Neural cell (in vitro differentiated cells): ENCODE results near the gene CPA5.

Experiments
- EP300 ChIP-seq: fragments of 450-650 bp; conservative IDR thresholded peaks from 2 replicates; pipeline ENCODE4 v1.6.1; 2014; ENCODE audit warnings: antibody characterized with exemption, mild to moderate bottlenecking, moderate library complexity; ENCODE audit not compliant: poor library complexity, severe bottlenecking
- EZH2 ChIP-seq: fragments of 200-600, 300-800 bp; shearing (Covaris generic), sonication (generic); IDR thresholded peaks from 2 replicates; pipeline ENCODE4 v1.6.1; 2014; ENCODE audit warnings: antibody characterized with exemption, low read length, borderline replicate concordance, mild to moderate bottlenecking; ENCODE audit not compliant: insufficient read depth, poor library complexity, severe bottlenecking
- MXI1 ChIP-seq: fragments of 450-650 bp; conservative IDR thresholded peaks from 2 replicates; pipeline ENCODE4 v1.6.1; 2014; ENCODE audit warnings: antibody characterized with exemption, mild to moderate bottlenecking; ENCODE audit not compliant: poor library complexity, severe bottlenecking
- POLR2AphosphoS5 ChIP-seq: IDR thresholded peaks from 2 replicates; pipeline ENCODE4 v1.6.1; 2012
- RAD21 ChIP-seq: fragments of 450-650 bp; conservative IDR thresholded peaks from 2 replicates; pipeline ENCODE4 v1.6.1; 2014; ENCODE audit warnings: antibody characterized with exemption, mild to moderate bottlenecking, moderate library complexity
- SMC3 ChIP-seq: fragments of 450-650 bp; conservative IDR thresholded peaks from 2 replicates; pipeline ENCODE4 v1.6.1; 2014; ENCODE audit warnings: antibody characterized with exemption, mild to moderate bottlenecking, moderate library complexity; ENCODE audit not compliant: poor library complexity
- TAF1 ChIP-seq: IDR thresholded peaks from 2 replicates; pipeline ENCODE4 v1.6.1; 2012; ENCODE audit warnings: low read depth
- TF ChIP-seq, protein P1 (sequence below): IDR thresholded peaks from 2 replicates; pipeline ENCODE4 v1.6.1; 2012; ENCODE audit warnings: borderline replicate concordance
- TF ChIP-seq, protein P2 (sequence below): fragments of 450-650 bp; IDR thresholded peaks from 2 replicates; pipeline ENCODE4 v1.5.1; 2014; ENCODE audit warnings: antibody characterized with exemption, mild to moderate bottlenecking, moderate library complexity; ENCODE audit not compliant: poor library complexity, severe bottlenecking

DNA sequence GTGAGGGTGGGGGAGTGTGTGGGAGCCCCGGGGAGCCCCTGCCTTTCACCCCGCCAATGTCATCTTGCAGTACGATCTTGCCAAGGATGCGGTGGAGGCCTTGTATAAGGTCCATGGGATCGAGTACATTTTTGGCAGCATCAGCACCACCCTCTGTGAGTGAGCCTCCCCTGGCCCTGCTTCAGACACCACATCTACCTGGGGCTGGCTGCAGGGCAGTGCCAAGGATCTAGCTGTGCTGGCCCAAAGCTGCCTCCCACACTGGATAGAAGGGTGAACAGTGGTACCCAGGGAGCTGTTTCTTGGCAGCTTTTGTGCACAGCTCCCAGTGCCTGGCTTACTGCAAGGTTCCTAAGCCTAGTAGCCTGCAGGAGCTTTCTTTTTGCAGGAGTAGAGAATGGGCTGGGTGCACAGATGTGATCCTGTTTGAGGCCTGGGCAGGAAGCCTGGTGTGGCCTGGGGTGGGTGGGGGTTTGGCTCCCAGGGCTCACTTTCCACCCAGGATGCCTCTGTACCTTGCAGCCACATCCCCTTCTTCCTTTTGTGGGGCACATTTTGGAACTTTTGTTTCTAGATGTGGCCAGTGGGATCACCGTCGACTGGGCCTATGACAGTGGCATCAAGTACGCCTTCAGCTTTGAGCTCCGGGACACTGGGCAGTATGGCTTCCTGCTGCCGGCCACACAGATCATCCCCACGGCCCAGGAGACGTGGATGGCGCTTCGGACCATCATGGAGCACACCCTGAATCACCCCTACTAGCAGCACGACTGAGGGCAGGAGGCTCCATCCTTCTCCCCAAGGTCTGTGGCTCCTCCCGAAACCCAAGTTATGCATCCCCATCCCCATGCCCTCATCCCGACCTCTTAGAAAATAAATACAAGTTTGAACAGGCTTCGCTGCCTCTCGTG is 23.5 kb downstream of the CPA5 start:
- TF ChIP-seq, protein P1, sequence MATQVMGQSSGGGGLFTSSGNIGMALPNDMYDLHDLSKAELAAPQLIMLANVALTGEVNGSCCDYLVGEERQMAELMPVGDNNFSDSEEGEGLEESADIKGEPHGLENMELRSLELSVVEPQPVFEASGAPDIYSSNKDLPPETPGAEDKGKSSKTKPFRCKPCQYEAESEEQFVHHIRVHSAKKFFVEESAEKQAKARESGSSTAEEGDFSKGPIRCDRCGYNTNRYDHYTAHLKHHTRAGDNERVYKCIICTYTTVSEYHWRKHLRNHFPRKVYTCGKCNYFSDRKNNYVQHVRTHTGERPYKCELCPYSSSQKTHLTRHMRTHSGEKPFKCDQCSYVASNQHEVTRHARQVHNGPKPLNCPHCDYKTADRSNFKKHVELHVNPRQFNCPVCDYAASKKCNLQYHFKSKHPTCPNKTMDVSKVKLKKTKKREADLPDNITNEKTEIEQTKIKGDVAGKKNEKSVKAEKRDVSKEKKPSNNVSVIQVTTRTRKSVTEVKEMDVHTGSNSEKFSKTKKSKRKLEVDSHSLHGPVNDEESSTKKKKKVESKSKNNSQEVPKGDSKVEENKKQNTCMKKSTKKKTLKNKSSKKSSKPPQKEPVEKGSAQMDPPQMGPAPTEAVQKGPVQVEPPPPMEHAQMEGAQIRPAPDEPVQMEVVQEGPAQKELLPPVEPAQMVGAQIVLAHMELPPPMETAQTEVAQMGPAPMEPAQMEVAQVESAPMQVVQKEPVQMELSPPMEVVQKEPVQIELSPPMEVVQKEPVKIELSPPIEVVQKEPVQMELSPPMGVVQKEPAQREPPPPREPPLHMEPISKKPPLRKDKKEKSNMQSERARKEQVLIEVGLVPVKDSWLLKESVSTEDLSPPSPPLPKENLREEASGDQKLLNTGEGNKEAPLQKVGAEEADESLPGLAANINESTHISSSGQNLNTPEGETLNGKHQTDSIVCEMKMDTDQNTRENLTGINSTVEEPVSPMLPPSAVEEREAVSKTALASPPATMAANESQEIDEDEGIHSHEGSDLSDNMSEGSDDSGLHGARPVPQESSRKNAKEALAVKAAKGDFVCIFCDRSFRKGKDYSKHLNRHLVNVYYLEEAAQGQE = no peak
- TF ChIP-seq TAF1 = no peak
- TF ChIP-seq, protein P2, sequence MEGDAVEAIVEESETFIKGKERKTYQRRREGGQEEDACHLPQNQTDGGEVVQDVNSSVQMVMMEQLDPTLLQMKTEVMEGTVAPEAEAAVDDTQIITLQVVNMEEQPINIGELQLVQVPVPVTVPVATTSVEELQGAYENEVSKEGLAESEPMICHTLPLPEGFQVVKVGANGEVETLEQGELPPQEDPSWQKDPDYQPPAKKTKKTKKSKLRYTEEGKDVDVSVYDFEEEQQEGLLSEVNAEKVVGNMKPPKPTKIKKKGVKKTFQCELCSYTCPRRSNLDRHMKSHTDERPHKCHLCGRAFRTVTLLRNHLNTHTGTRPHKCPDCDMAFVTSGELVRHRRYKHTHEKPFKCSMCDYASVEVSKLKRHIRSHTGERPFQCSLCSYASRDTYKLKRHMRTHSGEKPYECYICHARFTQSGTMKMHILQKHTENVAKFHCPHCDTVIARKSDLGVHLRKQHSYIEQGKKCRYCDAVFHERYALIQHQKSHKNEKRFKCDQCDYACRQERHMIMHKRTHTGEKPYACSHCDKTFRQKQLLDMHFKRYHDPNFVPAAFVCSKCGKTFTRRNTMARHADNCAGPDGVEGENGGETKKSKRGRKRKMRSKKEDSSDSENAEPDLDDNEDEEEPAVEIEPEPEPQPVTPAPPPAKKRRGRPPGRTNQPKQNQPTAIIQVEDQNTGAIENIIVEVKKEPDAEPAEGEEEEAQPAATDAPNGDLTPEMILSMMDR = no peak
- TF ChIP-seq EZH2 = no peak
- TF ChIP-seq MXI1 = no peak
- TF ChIP-seq POLR2AphosphoS5 = no peak
- no peak for TF ChIP-seq SMC3
- TF ChIP-seq RAD21 = no peak
- no peak for TF ChIP-seq EP300
